Tibial artery (tissue), 4 donors: ENCODE data around the gene TSPAN14.
"Not testable (repeated sequence)": the region's sequence is repeated elsewhere in the genome, so short reads cannot be mapped to it uniquely, and the experiment has no call there.

Source experiments
- DNase-seq, 2 donors: peaks; one replicate each; pipeline ENCODE4 v3.0.0-alpha.2; 2019
- H3K27ac ChIP-seq, 2 donors: fragments of 200-600 bp; sonication (generic) in 1 of 2; 1 replicate in 1 of 2; 2 replicates in 1 of 2; pipeline ENCODE4 v1.5.1; 2018 to 2019; ENCODE audit warnings: mild to moderate bottlenecking in 1 of 2
- H3K27me3 ChIP-seq, 2 donors: fragments of 200-600 bp; sonication (generic) in 1 of 2; one replicate each; pipeline versions ENCODE4 v1.5.1 to v1.6.0; 2016 to 2019
- H3K36me3 ChIP-seq, 3 donors: fragments of 200-600 bp; sonication (generic) in 2 of 3; one replicate each; pipeline ENCODE4 v1.5.1; 2016 to 2019; ENCODE audit warnings: mild to moderate bottlenecking in 2 of 3
- H3K4me1 ChIP-seq, 4 donors: fragments of 200-600 bp; sonication (generic) in 2 of 4; 1 replicate in 3 of 4; 2 replicates in 1 of 4; pipeline ENCODE4 v1.5.1; 2016 to 2019
- H3K4me3 ChIP-seq, 2 donors: fragments of 200-600 bp; sonication (generic) in 1 of 2; 1 replicate in 1 of 2; 2 replicates in 1 of 2; pipeline ENCODE4 v1.5.1; 2018 to 2019; ENCODE audit warnings: mild to moderate bottlenecking in 2 of 2
- H3K9me3 ChIP-seq, 3 donors: fragments of 200-600 bp; sonication (generic) in 1 of 3; one replicate each; pipeline ENCODE4 v1.5.1; 2016 to 2019
- CTCF ChIP-seq, 2 experiments: fragments of 200-600 bp in 1 of 2; fragments of 450-650 bp in 1 of 2; IDR thresholded peaks; one replicate each; pipeline ENCODE4 v1.5.1; 2017 to 2019; ENCODE audit warnings: antibody characterized with exemption in 2 of 2, mild to moderate bottlenecking in 1 of 2, moderate library complexity in 1 of 2
- intact Hi-C: fragments of 100-400 bp; cut with DNase I; formaldehyde crosslinking; loops from one replicate; pipeline ENCODE4 v1.15.0; 2023; ENCODE audit warnings: low total_unique reads

Gene TSPAN14

GRCh38 chr10:80542652-80543318 is 88.7 kb downstream of the TSPAN14 start:
- no peak overlapping the region for H3K4me3 ChIP-seq
- DNase-seq, result no peak
- TF ChIP-seq CTCF (IDR thresholded peaks at IDR 0.05), result no peak
- peaks cover 0 to 3% (median 0%) of the 10 kb centered on the region in 4 donors for H3K4me1 ChIP-seq
- H3K9me3 ChIP-seq, result no peaks in the 10 kb centered on the region
- no peaks in the 10 kb centered on the region for H3K27me3 ChIP-seq
- intact Hi-C loops, result no loop called here
- H3K36me3 ChIP-seq, result no peaks in the 10 kb centered on the region
- no peak overlapping the region for H3K27ac ChIP-seq

GRCh38 chr10:80543319-80543672 is 89.2 kb downstream of the TSPAN14 start:
- H3K4me3 ChIP-seq, DNase-seq, intact Hi-C loops, H3K27ac ChIP-seq, H3K9me3 ChIP-seq, H3K4me1 ChIP-seq, H3K36me3 ChIP-seq, H3K27me3 ChIP-seq: not testable (repeated sequence)

GRCh38 chr10:80544316-80544953 is 90.3 kb downstream of the TSPAN14 start:
- peaks cover 0 to 3% (median 0%) of the 10 kb centered on the region in 4 donors for H3K4me1 ChIP-seq
- DNase-seq, result no peak
- intact Hi-C loops, result no loop called here
- no peaks in the 10 kb centered on the region for H3K36me3 ChIP-seq
- no peak overlapping the region for H3K27ac ChIP-seq
- no peak for TF ChIP-seq CTCF (IDR thresholded peaks at IDR 0.05)
- no peaks in the 10 kb centered on the region for H3K27me3 ChIP-seq
- no peaks in the 10 kb centered on the region for H3K9me3 ChIP-seq
- H3K4me3 ChIP-seq, result no peak overlapping the region

- intact Hi-C loops, result no loop called here
- Histone ChIP-seq H3K9me3 (no peaks in the 10 kb centered on the region), H3K27me3 (no peaks in the 10 kb centered on the region), H3K4me1 (peaks cover 0 to 3% (median 0%) of the 10 kb centered on the region in 4 donors), H3K4me3 (no peak overlapping the region), H3K36me3 (no peaks in the 10 kb centered on the region), H3K27ac (no peak overlapping the region)
- no peak for TF ChIP-seq CTCF (IDR thresholded peaks at IDR 0.05)
- no peak for DNase-seq
Measured at GRCh38 chr10:80545258-80545881, 91.3 kb downstream of the TSPAN14 start.

GRCh38 chr10:80552151-80552646 is 98.1 kb downstream of the TSPAN14 start:
- H3K36me3 ChIP-seq, result no peaks in the 10 kb centered on the region
- no peak for DNase-seq
- TF ChIP-seq CTCF (IDR thresholded peaks at IDR 0.05), result no peak
- no peaks in the 10 kb centered on the region for H3K4me1 ChIP-seq
- no peak overlapping the region for H3K4me3 ChIP-seq
- H3K27me3 ChIP-seq, result no peaks in the 10 kb centered on the region
- intact Hi-C loops, result no loop called here
- no peaks in the 10 kb centered on the region for H3K9me3 ChIP-seq
- H3K27ac ChIP-seq, result no peak overlapping the region

GRCh38 chr10:80553436-80553835 is 99.3 kb downstream of the TSPAN14 start:
- no peak overlapping the region for H3K4me3 ChIP-seq
- no peak for DNase-seq
- H3K9me3 ChIP-seq, result no peaks in the 10 kb centered on the region
- TF ChIP-seq CTCF (IDR thresholded peaks at IDR 0.05), result no peak
- intact Hi-C loops, result no loop called here
- no peaks in the 10 kb centered on the region for H3K36me3 ChIP-seq
- no peaks in the 10 kb centered on the region for H3K27me3 ChIP-seq
- no peaks in the 10 kb centered on the region for H3K4me1 ChIP-seq
- H3K27ac ChIP-seq, result no peak overlapping the region
